Panc1 (cell line): ENCODE data around the gene RPSA. TPM values are rescaled to one million over a fixed set of nuclear protein-coding genes. Genes with fewer than 3 reads are reported as not detected.

ENCODE experiments used
- ATAC-seq: fragments of 200-7000 bp; cut with Tn5 transposase; 2 replicates; pipeline ENCODE4 v1.9.1; 2020; ENCODE audit warnings: mild to moderate bottlenecking, moderate library complexity
- BruUV-seq: library from RNA; stranded (reverse); fragments of 400-500 nt; replicated peaks from 2 replicates; lab custom pipeline; 2021; lab: Mats Ljungman, UMichigan
- CTCF ChIA-PET: fragments of 300-600 bp; sonication (Branson Sonifier 250); formaldehyde crosslinking; loops from one replicate; lab custom pipeline; 2022; ENCODE audit warnings: antibody characterized with exemption; lab: Charles Lee
- POLR2A ChIA-PET: fragments of 300-600 bp; sonication (Branson Sonifier 250); formaldehyde crosslinking; loops from one replicate; lab custom pipeline; 2022; ENCODE audit warnings: antibody characterized with exemption; lab: Charles Lee
- DNase-seq: peaks from one replicate; pipeline ENCODE4 v3.0.0-alpha.2; 2010; ENCODE audit warnings: low read depth, low spot score
- H3K27ac ChIP-seq: 2 replicates; pipeline ENCODE4 v1.5.1; 2011; ENCODE audit warnings: mild to moderate bottlenecking, low read length, inconsistent platforms
- H3K27me3 ChIP-seq: fragments of 200-500 bp; sonication (Bioruptor generic); 2 replicates; pipeline ENCODE4 v1.6.0; 2014; ENCODE audit warnings: low read length, inconsistent platforms; ENCODE audit not compliant: control insufficient read depth, insufficient read depth
- H3K36me3 ChIP-seq: fragments of 200-500 bp; sonication (Bioruptor generic); 2 replicates; pipeline ENCODE4 v1.5.1; 2014; ENCODE audit warnings: inconsistent platforms, mild to moderate bottlenecking, low read length, moderate library complexity; ENCODE audit not compliant: control insufficient read depth, insufficient read depth
- H3K4me1 ChIP-seq: 2 replicates; pipeline ENCODE4 v1.5.1; 2011; ENCODE audit warnings: inconsistent platforms, mild to moderate bottlenecking, low read length, moderate library complexity; ENCODE audit not compliant: control insufficient read depth, insufficient read depth
- H3K4me3 ChIP-seq, 2 experiments: 2 replicates each; pipeline ENCODE4 v1.5.1; 2011 to 2012; ENCODE audit warnings: low read depth in 2 of 2, low read length in 2 of 2, mild to moderate bottlenecking in 2 of 2, inconsistent platforms in 1 of 2, moderate library complexity in 1 of 2
- H3K9me3 ChIP-seq: fragments of 200-500 bp; sonication (Bioruptor generic); 2 replicates; pipeline ENCODE4 v1.5.1; 2014; ENCODE audit warnings: low read depth, mild to moderate bottlenecking, inconsistent platforms, low read length, moderate library complexity; ENCODE audit not compliant: control insufficient read depth, insufficient read depth
- POLR2AphosphoS5 ChIP-seq: IDR thresholded peaks from 2 replicates; pipeline ENCODE4 v1.6.1; 2012; ENCODE audit warnings: mild to moderate bottlenecking, low read depth, low read length, moderate library complexity
- SIN3A ChIP-seq: IDR thresholded peaks from 2 replicates; pipeline ENCODE4 v1.6.1; 2012; ENCODE audit warnings: low read depth, mild to moderate bottlenecking, low read length, moderate library complexity, borderline replicate concordance; ENCODE audit not compliant: insufficient read depth
- TCF7L2 ChIP-seq: IDR thresholded peaks from 2 replicates; pipeline ENCODE4 v1.6.1; 2011; ENCODE audit warnings: mild to moderate bottlenecking, low read depth, low read length, inconsistent platforms
- in situ Hi-C: cut with HindIII; loops from 2 replicates; pipeline ENCODE4 v1.10.0; 2016; ENCODE audit warnings: low sequenced_read_pairs, low pct_unique_long_range_greater_than_20kb
- intact Hi-C: fragments of 100-400 bp; cut with micrococcal nuclease; formaldehyde crosslinking; loops from one replicate; pipeline ENCODE4 v1.10.0; 2022; ENCODE audit not compliant: unreplicated experiment
- total RNA-seq: library from RNA; stranded (reverse); gene quantifications from one replicate; pipeline ENCODE4 v1.2.1, GENCODE V29; 2021; ENCODE audit not compliant: unreplicated experiment
- TF ChIP-seq, protein P1 (sequence below): fragments of 450-650 bp; IDR thresholded peaks from 2 replicates; pipeline ENCODE4 v1.5.1; 2017; ENCODE audit warnings: mild to moderate bottlenecking
- TF ChIP-seq, protein P2 (sequence below), 2 experiments: IDR thresholded peaks; 2 replicates each; pipeline ENCODE4 v1.6.1; 2011 to 2012; ENCODE audit warnings: low read depth in 2 of 2, control low read depth in 1 of 2, low read length in 1 of 2, mild to moderate bottlenecking in 1 of 2, moderate library complexity in 1 of 2; ENCODE audit not compliant: insufficient read depth in 1 of 2

The RPSA gene
- total RNA-seq, 1 experiment from 2014 or later, result 856 TPM

DNA sequence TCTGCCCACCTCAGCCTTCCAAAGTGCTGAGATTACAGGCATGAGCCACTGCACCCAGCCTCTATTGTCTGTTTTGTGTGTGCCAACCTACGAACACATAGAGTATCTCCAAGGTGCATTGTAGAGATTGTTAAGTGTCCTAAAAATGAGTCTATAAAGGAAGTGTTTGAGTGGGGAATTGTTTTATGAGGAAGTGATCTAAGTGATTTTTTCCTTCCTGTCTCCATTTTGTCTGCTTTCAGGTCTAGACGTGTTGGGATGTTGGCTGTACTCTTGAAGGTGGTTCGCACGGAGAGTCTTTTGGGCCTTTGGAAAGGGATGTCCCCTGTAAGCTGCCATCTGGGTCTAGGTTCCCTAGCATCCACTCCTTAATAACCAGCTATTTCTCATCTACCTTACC is 16.3 kb upstream of the RPSA start:
- intact Hi-C loops, result no loop called here
- POLR2A ChIA-PET, result no interaction called here
- in situ Hi-C loops, result no loop called here

DNA sequence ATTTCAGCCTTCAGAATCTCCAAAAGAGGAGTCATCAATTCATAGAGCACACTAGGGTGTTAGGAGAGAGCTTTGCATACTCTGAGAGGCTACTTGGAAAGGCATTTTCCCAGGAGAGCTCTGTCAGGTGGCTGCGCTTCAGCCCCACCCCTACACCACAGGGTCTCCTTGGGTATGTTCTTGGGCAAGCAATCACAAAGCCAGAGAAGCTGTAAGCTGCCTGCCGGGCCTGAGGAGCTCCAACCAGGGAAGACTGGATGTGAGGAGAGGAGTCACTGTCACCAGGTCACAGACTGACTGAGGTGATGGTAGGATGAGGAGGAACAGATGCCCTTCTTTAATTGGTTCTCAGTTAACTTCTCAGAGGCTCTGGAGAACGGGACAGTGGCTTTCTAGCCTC is 9.8 kb upstream of the RPSA start:
- TF ChIP-seq TCF7L2 (no peak), SIN3A (no peak), POLR2AphosphoS5 (no peak)
- TF ChIP-seq, protein P1, sequence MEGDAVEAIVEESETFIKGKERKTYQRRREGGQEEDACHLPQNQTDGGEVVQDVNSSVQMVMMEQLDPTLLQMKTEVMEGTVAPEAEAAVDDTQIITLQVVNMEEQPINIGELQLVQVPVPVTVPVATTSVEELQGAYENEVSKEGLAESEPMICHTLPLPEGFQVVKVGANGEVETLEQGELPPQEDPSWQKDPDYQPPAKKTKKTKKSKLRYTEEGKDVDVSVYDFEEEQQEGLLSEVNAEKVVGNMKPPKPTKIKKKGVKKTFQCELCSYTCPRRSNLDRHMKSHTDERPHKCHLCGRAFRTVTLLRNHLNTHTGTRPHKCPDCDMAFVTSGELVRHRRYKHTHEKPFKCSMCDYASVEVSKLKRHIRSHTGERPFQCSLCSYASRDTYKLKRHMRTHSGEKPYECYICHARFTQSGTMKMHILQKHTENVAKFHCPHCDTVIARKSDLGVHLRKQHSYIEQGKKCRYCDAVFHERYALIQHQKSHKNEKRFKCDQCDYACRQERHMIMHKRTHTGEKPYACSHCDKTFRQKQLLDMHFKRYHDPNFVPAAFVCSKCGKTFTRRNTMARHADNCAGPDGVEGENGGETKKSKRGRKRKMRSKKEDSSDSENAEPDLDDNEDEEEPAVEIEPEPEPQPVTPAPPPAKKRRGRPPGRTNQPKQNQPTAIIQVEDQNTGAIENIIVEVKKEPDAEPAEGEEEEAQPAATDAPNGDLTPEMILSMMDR, result no peak
- TF ChIP-seq, protein P2, sequence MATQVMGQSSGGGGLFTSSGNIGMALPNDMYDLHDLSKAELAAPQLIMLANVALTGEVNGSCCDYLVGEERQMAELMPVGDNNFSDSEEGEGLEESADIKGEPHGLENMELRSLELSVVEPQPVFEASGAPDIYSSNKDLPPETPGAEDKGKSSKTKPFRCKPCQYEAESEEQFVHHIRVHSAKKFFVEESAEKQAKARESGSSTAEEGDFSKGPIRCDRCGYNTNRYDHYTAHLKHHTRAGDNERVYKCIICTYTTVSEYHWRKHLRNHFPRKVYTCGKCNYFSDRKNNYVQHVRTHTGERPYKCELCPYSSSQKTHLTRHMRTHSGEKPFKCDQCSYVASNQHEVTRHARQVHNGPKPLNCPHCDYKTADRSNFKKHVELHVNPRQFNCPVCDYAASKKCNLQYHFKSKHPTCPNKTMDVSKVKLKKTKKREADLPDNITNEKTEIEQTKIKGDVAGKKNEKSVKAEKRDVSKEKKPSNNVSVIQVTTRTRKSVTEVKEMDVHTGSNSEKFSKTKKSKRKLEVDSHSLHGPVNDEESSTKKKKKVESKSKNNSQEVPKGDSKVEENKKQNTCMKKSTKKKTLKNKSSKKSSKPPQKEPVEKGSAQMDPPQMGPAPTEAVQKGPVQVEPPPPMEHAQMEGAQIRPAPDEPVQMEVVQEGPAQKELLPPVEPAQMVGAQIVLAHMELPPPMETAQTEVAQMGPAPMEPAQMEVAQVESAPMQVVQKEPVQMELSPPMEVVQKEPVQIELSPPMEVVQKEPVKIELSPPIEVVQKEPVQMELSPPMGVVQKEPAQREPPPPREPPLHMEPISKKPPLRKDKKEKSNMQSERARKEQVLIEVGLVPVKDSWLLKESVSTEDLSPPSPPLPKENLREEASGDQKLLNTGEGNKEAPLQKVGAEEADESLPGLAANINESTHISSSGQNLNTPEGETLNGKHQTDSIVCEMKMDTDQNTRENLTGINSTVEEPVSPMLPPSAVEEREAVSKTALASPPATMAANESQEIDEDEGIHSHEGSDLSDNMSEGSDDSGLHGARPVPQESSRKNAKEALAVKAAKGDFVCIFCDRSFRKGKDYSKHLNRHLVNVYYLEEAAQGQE (IDR thresholded peaks at IDR 0.05; ENCODE audit: insufficient read depth in 1 of 2, low read depth in 2 of 2, low read length in 1 of 2), result no peak
- ATAC-seq (no peak), DNase-seq (no peak)
- H3K4me1 ChIP-seq, result no peaks in the 10 kb centered on the region
- ChIA-PET CTCF (no interaction called here), POLR2A (no interaction called here)
- H3K4me3 ChIP-seq, result no peak overlapping the region
- H3K27me3 ChIP-seq, result no peaks in the 10 kb centered on the region
- BruUV-seq, result no TSS peak
- no peak overlapping the region for H3K27ac ChIP-seq
- in situ Hi-C loops (no loop called here), intact Hi-C loops (no loop called here)
- H3K9me3 ChIP-seq, result no peaks in the 10 kb centered on the region
- H3K36me3 ChIP-seq, result peaks cover 4% of the 10 kb centered on the region; the same call in 1 of the 2 replicates

More for the DNA sequence above, 16.3 kb upstream of the RPSA start:
- CTCF ChIA-PET, result no interaction called here
- no peak overlapping the region for H3K4me3 ChIP-seq
- TF ChIP-seq TCF7L2, result no peak
- TF ChIP-seq, protein P1, result no peak
- TF ChIP-seq, protein P2 (IDR thresholded peaks at IDR 0.05; ENCODE audit: insufficient read depth in 1 of 2, low read depth in 2 of 2, low read length in 1 of 2), result no peak
- TF ChIP-seq POLR2AphosphoS5, result no peak
- no peak for TF ChIP-seq SIN3A
- no peak for DNase-seq
- no TSS peak for BruUV-seq
- H3K27ac ChIP-seq, result no peak overlapping the region
- H3K4me1 ChIP-seq, result peaks cover 2% of the 10 kb centered on the region; the same call in 1 of the 2 replicates
- H3K27me3 ChIP-seq, result no peaks in the 10 kb centered on the region
- no peaks in the 10 kb centered on the region for H3K9me3 ChIP-seq
- peaks cover 4% of the 10 kb centered on the region; the same call in 1 of the 2 replicates for H3K36me3 ChIP-seq
- no peak for ATAC-seq
